Mesothelial cell of epicardium (in vitro differentiated cells): Measurements from ENCODE around the gene PLCB1. TPM values are rescaled to one million over a fixed set of nuclear protein-coding genes. Genes with fewer than 3 reads are reported as not detected.

Source experiments
- DNase-seq, 2 experiments: peaks; one replicate each; pipeline ENCODE4 v3.0.0; 2021; ENCODE audit warnings: low spot score in 2 of 2; ENCODE audit not compliant: unreplicated experiment in 2 of 2
- H3K27ac Mint-ChIP-seq: 2 replicates; pipeline ENCODE4 v1.8.0; 2021; ENCODE audit warnings: mixed read lengths
- H3K27me3 Mint-ChIP-seq: 2 replicates; pipeline ENCODE4 v1.8.0; 2021; ENCODE audit warnings: low read depth, mixed read lengths
- H3K36me3 Mint-ChIP-seq: 2 replicates; pipeline ENCODE4 v1.8.0; 2021; ENCODE audit warnings: mixed read lengths
- H3K4me1 Mint-ChIP-seq: 2 replicates; pipeline ENCODE4 v1.8.0; 2021; ENCODE audit warnings: mixed read lengths
- H3K4me3 Mint-ChIP-seq: 2 replicates; pipeline ENCODE4 v1.8.0; 2021; ENCODE audit warnings: mild to moderate bottlenecking, moderate library complexity, mixed read lengths
- H3K9me3 Mint-ChIP-seq: 2 replicates; pipeline ENCODE4 v1.8.0; 2021; ENCODE audit warnings: mixed read lengths
- total RNA-seq: library from RNA; stranded (reverse); gene quantifications from 3 replicates; pipeline ENCODE4 v1.2.1, GENCODE V29; 2021
- TF ChIP-seq, protein P1 (sequence below): fragments of 200-600 bp; sonication (generic); IDR thresholded peaks from one replicate; pipeline ENCODE4 v1.5.0; 2021; ENCODE audit warnings: antibody characterized with exemption; ENCODE audit not compliant: unreplicated experiment

Gene PLCB1
- total RNA-seq, 1 donor from 2014 or later = 41.5 TPM

DNA sequence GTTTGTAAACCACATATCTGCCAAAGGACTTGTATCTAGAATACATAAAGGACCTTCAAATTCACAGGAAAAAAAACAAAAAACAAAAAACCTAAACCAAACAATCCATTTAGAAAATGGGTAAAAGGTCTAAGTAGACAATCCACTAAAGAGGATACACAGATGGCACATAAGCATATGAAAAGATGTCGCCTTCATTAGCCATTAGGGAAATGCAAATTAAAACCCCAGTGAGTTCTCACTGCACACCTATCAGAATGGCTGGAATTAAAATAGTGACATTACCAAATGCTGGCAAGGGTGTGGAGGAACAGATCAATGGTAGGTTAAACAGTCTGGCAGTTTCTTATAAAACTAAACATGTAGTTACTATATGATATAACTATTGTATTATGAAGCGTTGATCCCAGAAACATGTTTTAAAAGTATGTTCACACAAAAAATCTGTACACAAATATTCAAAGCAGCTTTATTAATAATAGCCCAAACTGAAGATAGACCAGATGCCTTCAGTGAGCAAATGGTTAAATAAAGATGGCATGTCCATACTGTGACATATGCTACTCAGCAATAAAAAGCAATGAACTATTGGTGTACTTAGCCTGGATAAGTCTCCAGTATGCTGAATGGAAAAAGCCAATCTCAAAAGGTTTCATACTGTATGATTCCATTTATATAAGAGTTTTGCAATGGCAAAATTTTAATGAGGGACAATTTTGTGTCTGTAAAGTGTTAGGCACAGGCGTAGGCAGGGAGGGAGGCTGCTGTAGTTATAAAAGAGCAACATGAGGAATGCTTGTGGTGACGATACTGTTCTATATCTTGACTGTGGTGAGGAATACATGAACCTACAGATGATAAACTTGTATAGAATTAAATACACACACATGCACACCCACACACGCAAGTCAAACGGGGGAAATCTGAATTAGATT is 43.9 kb downstream of the PLCB1 start:
- Mint-ChIP-seq H3K27ac (no peak overlapping the region), H3K4me3 (no peak overlapping the region), H3K4me1 (no peaks in the 10 kb centered on the region), H3K9me3 (no peaks in the 10 kb centered on the region), H3K36me3 (no peaks in the 10 kb centered on the region), H3K27me3 (no peaks in the 10 kb centered on the region)
- TF ChIP-seq, protein P1, sequence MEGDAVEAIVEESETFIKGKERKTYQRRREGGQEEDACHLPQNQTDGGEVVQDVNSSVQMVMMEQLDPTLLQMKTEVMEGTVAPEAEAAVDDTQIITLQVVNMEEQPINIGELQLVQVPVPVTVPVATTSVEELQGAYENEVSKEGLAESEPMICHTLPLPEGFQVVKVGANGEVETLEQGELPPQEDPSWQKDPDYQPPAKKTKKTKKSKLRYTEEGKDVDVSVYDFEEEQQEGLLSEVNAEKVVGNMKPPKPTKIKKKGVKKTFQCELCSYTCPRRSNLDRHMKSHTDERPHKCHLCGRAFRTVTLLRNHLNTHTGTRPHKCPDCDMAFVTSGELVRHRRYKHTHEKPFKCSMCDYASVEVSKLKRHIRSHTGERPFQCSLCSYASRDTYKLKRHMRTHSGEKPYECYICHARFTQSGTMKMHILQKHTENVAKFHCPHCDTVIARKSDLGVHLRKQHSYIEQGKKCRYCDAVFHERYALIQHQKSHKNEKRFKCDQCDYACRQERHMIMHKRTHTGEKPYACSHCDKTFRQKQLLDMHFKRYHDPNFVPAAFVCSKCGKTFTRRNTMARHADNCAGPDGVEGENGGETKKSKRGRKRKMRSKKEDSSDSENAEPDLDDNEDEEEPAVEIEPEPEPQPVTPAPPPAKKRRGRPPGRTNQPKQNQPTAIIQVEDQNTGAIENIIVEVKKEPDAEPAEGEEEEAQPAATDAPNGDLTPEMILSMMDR = no peak
- DNase-seq = no peak

DNA sequence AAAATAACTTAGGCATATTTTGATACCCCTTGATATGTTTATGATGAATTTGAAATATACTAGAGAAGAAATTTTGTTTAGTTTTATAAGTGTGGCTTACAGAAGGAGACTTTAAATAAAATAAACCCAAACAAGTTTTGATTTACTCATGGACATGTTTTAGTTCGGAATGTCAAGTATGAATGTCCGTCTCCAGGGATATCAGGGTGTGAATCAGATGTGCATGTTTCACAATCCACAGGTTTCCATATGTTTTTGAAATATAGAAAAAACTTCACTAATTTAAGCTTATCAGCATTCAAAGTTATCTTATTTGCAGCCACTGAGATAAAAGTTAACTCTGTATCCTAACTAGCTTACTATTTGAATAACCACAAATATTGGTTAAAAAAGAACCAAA is 51.5 kb downstream of the PLCB1 start:
- Mint-ChIP-seq H3K4me3 (no peak overlapping the region), H3K27ac (no peak overlapping the region), H3K9me3 (peaks cover 3% of the 10 kb centered on the region), H3K36me3 (peaks cover 3% of the 10 kb centered on the region), H3K27me3 (peaks cover 5% of the 10 kb centered on the region), H3K4me1 (peaks cover 4% of the 10 kb centered on the region)
- DNase-seq = no peak
- TF ChIP-seq, protein P1 = no peak

DNA sequence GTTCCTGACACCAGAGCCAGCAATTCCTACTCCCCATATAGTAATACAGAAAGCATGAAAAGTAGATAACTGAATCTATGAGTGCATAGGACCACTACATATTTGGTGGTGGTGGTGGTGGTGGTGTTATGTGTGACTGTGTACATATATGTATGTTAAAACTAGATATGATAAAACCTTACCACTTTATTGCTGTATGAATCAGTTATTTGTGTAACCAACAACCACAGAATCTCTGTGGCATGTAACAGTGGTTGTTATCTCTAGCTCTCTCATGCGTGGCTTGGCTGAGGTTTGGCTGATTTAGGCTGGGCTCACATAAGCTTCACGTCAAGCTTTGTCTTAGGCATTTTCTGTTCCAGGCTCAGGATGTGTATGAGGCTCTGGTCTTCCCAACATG is 55.7 kb downstream of the PLCB1 start:
- H3K4me3 Mint-ChIP-seq = no peak overlapping the region
- H3K9me3 Mint-ChIP-seq = peaks cover 4% of the 10 kb centered on the region
- DNase-seq = no peak
- TF ChIP-seq, protein P1 = no peak
- H3K4me1 Mint-ChIP-seq = peaks cover 4% of the 10 kb centered on the region
- peaks cover 5% of the 10 kb centered on the region for H3K27me3 Mint-ChIP-seq
- H3K36me3 Mint-ChIP-seq = peaks cover 6% of the 10 kb centered on the region
- no peak overlapping the region for H3K27ac Mint-ChIP-seq

DNA sequence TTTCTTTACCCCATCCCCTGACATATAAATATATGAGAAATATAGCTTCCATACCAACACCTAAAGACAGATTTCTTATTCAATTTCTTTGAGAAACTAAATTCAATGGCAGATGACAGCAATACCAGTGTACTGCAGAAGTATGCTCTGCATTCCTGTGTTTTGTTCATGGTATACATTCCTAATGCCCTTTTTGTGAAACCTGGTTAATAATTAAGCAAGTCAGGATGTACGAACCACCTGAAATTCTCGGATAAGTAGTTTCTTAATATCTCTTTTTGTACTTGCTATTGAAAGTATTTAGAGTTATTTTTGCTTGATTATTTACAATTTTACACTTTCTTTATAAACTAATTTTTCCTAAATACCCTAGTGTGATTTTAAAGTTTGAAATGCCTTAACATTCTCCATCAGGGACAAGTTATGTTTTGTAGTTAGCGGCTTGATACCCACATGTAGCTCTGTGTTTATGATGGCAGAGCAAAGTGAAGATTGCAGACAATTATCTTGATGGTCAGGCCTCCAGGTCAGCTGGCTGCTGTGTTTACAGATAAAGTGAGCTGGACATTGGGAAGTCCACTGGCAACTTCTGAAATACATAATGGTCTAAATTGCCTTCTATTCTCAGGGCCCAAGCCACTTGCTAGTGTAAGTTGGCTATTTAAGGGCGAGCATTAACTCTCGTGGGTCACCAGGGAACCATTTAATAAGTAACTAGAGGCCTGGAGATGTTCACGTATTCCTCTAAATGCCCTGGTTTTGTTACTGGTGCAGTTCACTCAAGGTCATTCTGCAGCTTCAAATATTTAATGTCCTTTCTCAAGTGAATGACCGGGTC is 58.2 kb downstream of the PLCB1 start:
- TF ChIP-seq, protein P1 = no peak
- Mint-ChIP-seq H3K4me1 (no peaks in the 10 kb centered on the region), H3K27me3 (peaks cover 4% of the 10 kb centered on the region), H3K27ac (no peak overlapping the region), H3K9me3 (peaks cover 20% of the 10 kb centered on the region), H3K4me3 (no peak overlapping the region), H3K36me3 (peaks cover 19% of the 10 kb centered on the region)
- DNase-seq = no peak

DNA sequence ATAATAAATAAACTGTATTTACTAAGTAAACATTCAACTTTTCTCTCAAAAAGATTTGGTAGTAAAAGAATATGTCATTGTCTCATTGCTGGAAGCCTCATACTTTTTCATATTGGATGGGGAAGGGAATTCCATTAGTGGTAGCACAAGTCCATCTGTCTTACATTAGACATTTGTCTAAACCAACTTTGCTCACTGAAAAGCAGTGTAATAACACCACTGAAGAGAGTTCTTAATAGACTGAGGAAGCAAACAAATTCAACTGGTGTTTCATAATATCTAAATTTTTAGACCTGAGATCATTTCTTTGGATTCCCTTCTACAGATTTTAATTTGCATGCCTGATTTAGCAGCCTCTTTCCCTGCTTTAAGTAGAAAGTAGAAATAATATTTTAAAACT is 62.7 kb downstream of the PLCB1 start:
- no peaks in the 10 kb centered on the region for H3K4me1 Mint-ChIP-seq
- H3K27me3 Mint-ChIP-seq = no peaks in the 10 kb centered on the region
- no peak overlapping the region for H3K27ac Mint-ChIP-seq
- peaks cover 19% of the 10 kb centered on the region for H3K36me3 Mint-ChIP-seq
- TF ChIP-seq, protein P1 = no peak
- DNase-seq = no peak
- H3K4me3 Mint-ChIP-seq = no peak overlapping the region
- H3K9me3 Mint-ChIP-seq = peaks cover 27% of the 10 kb centered on the region
